HEK293 (cell line): Measurements from ENCODE around the gene JPH4.

ENCODE experiments used
- CTCF ChIA-PET: fragments of 350-600 bp; formaldehyde crosslinking; extraction: SDS; loops from one replicate; lab custom pipeline; 2021; ENCODE audit warnings: antibody characterized with exemption; lab: Yijun Ruan, JAX
- POLR2A ChIA-PET: fragments of 300-600 bp; formaldehyde crosslinking; extraction: SDS; loops from one replicate; lab custom pipeline; 2020; ENCODE audit warnings: antibody characterized with exemption, inconsistent platforms; lab: Yijun Ruan, JAX
- H3K27ac ChIP-seq: fragments of 200-500 bp; sonication (Bioruptor generic); 2 replicates; pipeline ENCODE4 v1.5.1; 2014; ENCODE audit warnings: low read depth, low read length, control low read depth, inconsistent platforms; ENCODE audit errors: extremely low read depth
- H3K36me3 ChIP-seq, 2 experiments: fragments of 200-500 bp in 1 of 2; sonication (Bioruptor generic) in 1 of 2; 1 replicate in 1 of 2; 2 replicates in 1 of 2; pipeline ENCODE4 v1.5.1; 2014 to 2017; ENCODE audit warnings: inconsistent platforms in 2 of 2, low read length in 2 of 2; ENCODE audit not compliant: control insufficient read depth in 2 of 2, insufficient read depth in 1 of 2
- H3K4me1 ChIP-seq: fragments of 200-500 bp; sonication (Bioruptor generic); 2 replicates; pipeline ENCODE4 v1.5.1; 2014; ENCODE audit warnings: mild to moderate bottlenecking, low read length, inconsistent platforms; ENCODE audit not compliant: control insufficient read depth, insufficient read depth
- H3K4me3 ChIP-seq: 2 replicates; pipeline ENCODE4 v1.5.1; 2011; ENCODE audit warnings: low read depth, mild to moderate bottlenecking, control low read depth, low read length, moderate library complexity
- H3K9me3 ChIP-seq: fragments of 200-500 bp; sonication (Bioruptor generic); 2 replicates; pipeline ENCODE4 v1.5.1; 2014; ENCODE audit warnings: low read depth, low read length, inconsistent platforms; ENCODE audit not compliant: control insufficient read depth, insufficient read depth
- INSM2 ChIP-seq: fragments of 450-650 bp; formaldehyde crosslinking; IDR thresholded peaks from 2 replicates; pipeline ENCODE4 v1.5.1; 2016; ENCODE audit warnings: missing biosample characterization, missing genetic modification characterization
- KLF9 ChIP-seq: fragments of 450-650 bp; formaldehyde crosslinking; IDR thresholded peaks from 2 replicates; pipeline ENCODE4 v1.5.1; 2016; ENCODE audit warnings: missing biosample characterization, missing genetic modification characterization, low read depth
- TRIM28 ChIP-seq: IDR thresholded peaks from 2 replicates; pipeline ENCODE4 v1.6.1; 2011; ENCODE audit warnings: low read length, control low read depth, borderline replicate concordance
- ZBTB20 ChIP-seq: fragments of 450-650 bp; formaldehyde crosslinking; IDR thresholded peaks from 2 replicates; pipeline ENCODE4 v1.5.1; 2016; ENCODE audit warnings: missing biosample characterization, missing genetic modification characterization
- ZBTB48 ChIP-seq: fragments of 450-650 bp; formaldehyde crosslinking; IDR thresholded peaks from 2 replicates; pipeline ENCODE4 v1.5.1; 2016; ENCODE audit warnings: missing biosample characterization, missing genetic modification characterization
- ZNF16 ChIP-seq: fragments of 450-650 bp; formaldehyde crosslinking; IDR thresholded peaks from 2 replicates; pipeline ENCODE4 v1.5.1; 2016; ENCODE audit warnings: low read depth, missing biosample characterization, missing genetic modification characterization
- ZNF202 ChIP-seq: fragments of 450-650 bp; formaldehyde crosslinking; IDR thresholded peaks from 2 replicates; pipeline ENCODE4 v1.5.1; 2016; ENCODE audit warnings: missing biosample characterization, missing genetic modification characterization, borderline replicate concordance
- ZNF274 ChIP-seq, 2 experiments: fragments of 200-500 bp in 1 of 2; fragments of 450-650 bp in 1 of 2; sonication (Bioruptor generic) in 1 of 2; formaldehyde crosslinking in 1 of 2; IDR thresholded peaks; 2 replicates each; pipeline versions ENCODE4 v1.5.1 to v1.6.1; 2014 to 2016; ENCODE audit warnings: borderline replicate concordance in 1 of 2, inconsistent platforms in 1 of 2, low read length in 1 of 2, missing biosample characterization in 1 of 2, missing genetic modification characterization in 1 of 2
- ZNF280D ChIP-seq: fragments of 450-650 bp; formaldehyde crosslinking; IDR thresholded peaks from 2 replicates; pipeline ENCODE4 v1.5.1; 2016; ENCODE audit warnings: missing biosample characterization, missing genetic modification characterization
- ZNF350 ChIP-seq: fragments of 450-650 bp; formaldehyde crosslinking; IDR thresholded peaks from 2 replicates; pipeline ENCODE4 v1.5.0; 2017; ENCODE audit warnings: missing biosample characterization, mild to moderate bottlenecking, missing genetic modification characterization
- ZNF510 ChIP-seq: fragments of 450-650 bp; formaldehyde crosslinking; IDR thresholded peaks from 2 replicates; pipeline ENCODE4 v1.5.1; 2018; ENCODE audit warnings: mild to moderate bottlenecking, missing genetic modification characterization, missing biosample characterization; ENCODE audit not compliant: insufficient replicate concordance
- ZNF558 ChIP-seq: fragments of 450-650 bp; formaldehyde crosslinking; IDR thresholded peaks from 2 replicates; pipeline ENCODE4 v1.5.1; 2016; ENCODE audit warnings: missing biosample characterization, missing genetic modification characterization
- ZNF610 ChIP-seq: fragments of 450-650 bp; formaldehyde crosslinking; IDR thresholded peaks from 2 replicates; pipeline ENCODE4 v1.5.1; 2016; ENCODE audit warnings: missing biosample characterization, missing genetic modification characterization, borderline replicate concordance
- ZNF626 ChIP-seq: fragments of 450-650 bp; sonication (Bioruptor Pico); formaldehyde crosslinking; IDR thresholded peaks from 2 replicates; pipeline ENCODE4 v1.5.1; 2018; ENCODE audit warnings: missing biosample characterization, missing genetic modification characterization, inconsistent platforms
- ZNF785 ChIP-seq: fragments of 450-650 bp; formaldehyde crosslinking; IDR thresholded peaks from 2 replicates; pipeline ENCODE4 v1.5.1; 2016; ENCODE audit warnings: missing biosample characterization, missing genetic modification characterization
- TF ChIP-seq, protein P1 (sequence below): fragments of 450-650 bp; formaldehyde crosslinking; IDR thresholded peaks from 2 replicates; pipeline ENCODE4 v1.5.1; 2016; ENCODE audit warnings: missing biosample characterization, missing genetic modification characterization
- TF ChIP-seq, protein P2 (sequence below): fragments of 450-650 bp; formaldehyde crosslinking; IDR thresholded peaks from 2 replicates; pipeline ENCODE4 v1.5.1; 2016; ENCODE audit warnings: missing biosample characterization, missing genetic modification characterization
- TF ChIP-seq, protein P3 (sequence below): fragments of 450-650 bp; formaldehyde crosslinking; IDR thresholded peaks from 2 replicates; pipeline ENCODE4 v1.5.1; 2017; ENCODE audit warnings: missing biosample characterization, missing genetic modification characterization

The JPH4 gene

DNA sequence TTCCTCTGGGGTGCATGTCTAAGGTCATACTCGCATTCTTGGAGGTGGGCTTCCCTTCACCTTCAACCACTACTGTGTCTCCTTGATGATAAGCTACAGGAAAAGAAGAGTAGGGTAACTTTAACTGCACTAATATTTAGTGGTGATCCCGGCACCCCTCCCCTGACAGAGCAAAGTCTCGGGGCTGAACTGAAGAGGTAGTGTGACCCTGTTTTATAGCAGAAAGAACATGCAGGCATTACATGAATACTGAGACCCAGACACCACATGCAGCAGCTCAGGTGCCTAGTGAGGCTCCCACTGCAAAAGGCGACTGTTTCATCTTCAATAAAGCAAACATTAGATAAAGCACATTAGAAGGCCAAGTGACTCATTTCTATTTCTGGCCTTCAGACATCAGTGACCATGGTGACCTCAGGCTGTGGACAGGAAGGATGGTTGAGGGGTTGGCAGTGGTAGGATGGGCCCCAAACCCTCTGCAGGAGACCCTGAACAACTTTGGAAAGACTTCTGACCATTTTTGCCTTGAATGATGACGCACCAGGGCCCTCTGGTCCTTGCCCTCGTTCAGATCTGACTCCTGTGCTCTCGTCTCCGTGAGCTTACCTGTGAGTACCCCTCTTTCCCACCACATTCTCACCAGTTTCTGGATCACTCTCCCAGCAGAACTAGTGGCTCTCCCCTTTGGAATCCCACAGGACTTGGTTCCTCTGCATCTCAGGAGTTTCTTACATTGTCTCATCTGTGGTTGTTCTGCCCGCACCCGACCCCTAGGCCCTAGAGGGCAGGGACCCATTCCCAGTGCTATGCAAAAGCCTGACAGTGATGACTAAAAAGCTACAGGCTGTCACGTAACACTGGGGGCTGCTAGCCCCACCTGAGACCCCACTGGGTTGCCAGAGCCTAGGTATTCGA, 23.8 kb upstream of the JPH4 start:
- ChIA-PET CTCF (interaction anchor here (0.6 to 1.9 kb wide), 5 partner anchors 13 to 72 kb away, joined by 3 to 4 read pairs (median 3); partner anchors contain the start of gene JPH4), POLR2A (no interaction called here)
- no peaks in the 10 kb centered on the region for H3K9me3 ChIP-seq
- no peaks in the 10 kb centered on the region for H3K36me3 ChIP-seq
- no peak overlapping the region for H3K27ac ChIP-seq
- H3K4me3 ChIP-seq = no peak overlapping the region
- no peaks in the 10 kb centered on the region for H3K4me1 ChIP-seq
- TF ChIP-seq ZBTB20 (tag by site-specific recombination) (no peak), ZNF280D (tag by site-specific recombination) (no peak), ZNF626 (tag by site-specific recombination) (no peak), ZBTB48 (tag by site-specific recombination) (no peak), ZNF610 (no peak), KLF9 (tag by site-specific recombination) (no peak), ZNF510 (tag by site-specific recombination) (no peak), ZNF558 (tag by site-specific recombination) (no peak), ZNF16 (tag by site-specific recombination) (no peak), ZNF274 (IDR thresholded peaks at IDR 0.05; ENCODE audit: low read length) (no peak), ZNF274 (tag by site-specific recombination; IDR thresholded peaks at IDR 0.05; ENCODE audit: borderline replicate concordance) (no peak), ZNF202 (tag by site-specific recombination) (no peak), ZNF350 (tag by site-specific recombination) (no peak), INSM2 (no peak), ZNF785 (tag by site-specific recombination) (no peak), TRIM28 (no peak)
- TF ChIP-seq, protein P1, sequence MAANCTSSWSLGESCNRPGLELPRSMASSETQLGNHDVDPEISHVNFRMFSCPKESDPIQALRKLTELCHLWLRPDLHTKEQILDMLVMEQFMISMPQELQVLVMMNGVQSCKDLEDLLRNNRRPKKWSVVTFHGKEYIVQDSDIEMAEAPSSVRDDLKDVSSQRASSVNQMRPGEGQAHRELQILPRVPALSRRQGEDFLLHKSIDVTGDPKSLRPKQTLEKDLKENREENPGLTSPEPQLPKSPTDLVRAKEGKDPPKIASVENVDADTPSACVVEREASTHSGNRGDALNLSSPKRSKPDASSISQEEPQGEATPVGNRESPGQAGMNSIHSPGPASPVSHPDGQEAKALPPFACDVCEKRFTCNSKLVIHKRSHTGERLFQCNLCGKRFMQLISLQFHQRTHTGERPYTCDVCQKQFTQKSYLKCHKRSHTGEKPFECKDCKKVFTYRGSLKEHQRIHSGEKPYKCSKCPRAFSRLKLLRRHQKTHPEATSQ (tag by site-specific recombination) = no peak
- TF ChIP-seq, protein P2, sequence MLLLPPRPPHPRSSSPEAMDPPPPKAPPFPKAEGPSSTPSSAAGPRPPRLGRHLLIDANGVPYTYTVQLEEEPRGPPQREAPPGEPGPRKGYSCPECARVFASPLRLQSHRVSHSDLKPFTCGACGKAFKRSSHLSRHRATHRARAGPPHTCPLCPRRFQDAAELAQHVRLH (tag by site-specific recombination) = no peak
- TF ChIP-seq, protein P3, sequence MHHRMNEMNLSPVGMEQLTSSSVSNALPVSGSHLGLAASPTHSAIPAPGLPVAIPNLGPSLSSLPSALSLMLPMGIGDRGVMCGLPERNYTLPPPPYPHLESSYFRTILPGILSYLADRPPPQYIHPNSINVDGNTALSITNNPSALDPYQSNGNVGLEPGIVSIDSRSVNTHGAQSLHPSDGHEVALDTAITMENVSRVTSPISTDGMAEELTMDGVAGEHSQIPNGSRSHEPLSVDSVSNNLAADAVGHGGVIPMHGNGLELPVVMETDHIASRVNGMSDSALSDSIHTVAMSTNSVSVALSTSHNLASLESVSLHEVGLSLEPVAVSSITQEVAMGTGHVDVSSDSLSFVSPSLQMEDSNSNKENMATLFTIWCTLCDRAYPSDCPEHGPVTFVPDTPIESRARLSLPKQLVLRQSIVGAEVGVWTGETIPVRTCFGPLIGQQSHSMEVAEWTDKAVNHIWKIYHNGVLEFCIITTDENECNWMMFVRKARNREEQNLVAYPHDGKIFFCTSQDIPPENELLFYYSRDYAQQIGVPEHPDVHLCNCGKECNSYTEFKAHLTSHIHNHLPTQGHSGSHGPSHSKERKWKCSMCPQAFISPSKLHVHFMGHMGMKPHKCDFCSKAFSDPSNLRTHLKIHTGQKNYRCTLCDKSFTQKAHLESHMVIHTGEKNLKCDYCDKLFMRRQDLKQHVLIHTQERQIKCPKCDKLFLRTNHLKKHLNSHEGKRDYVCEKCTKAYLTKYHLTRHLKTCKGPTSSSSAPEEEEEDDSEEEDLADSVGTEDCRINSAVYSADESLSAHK = no peak
